Endothelial cell of umbilical vein (primary cell): Measurements from ENCODE around the gene RAB21. TPM values are rescaled to one million over a fixed set of nuclear protein-coding genes. Genes with fewer than 3 reads are reported as not detected.

Experiments used
- BruUV-seq: library from RNA; stranded (reverse); fragments of 400-500 nt; replicated peaks from 2 replicates; lab custom pipeline; 2021; lab: Mats Ljungman, UMichigan
- CTCF ChIA-PET: fragments of 300-600, 350-600 bp; sonication (Branson Sonifier 250); formaldehyde crosslinking; loops from one replicate; lab custom pipeline; 2021; ENCODE audit warnings: antibody characterized with exemption, inconsistent platforms; lab: Charles Lee
- POLR2A ChIA-PET: fragments of 300-600, 350-600 bp; sonication (Branson Sonifier 250); formaldehyde crosslinking; loops from one replicate; lab custom pipeline; 2021; ENCODE audit warnings: antibody characterized with exemption, inconsistent platforms; lab: Charles Lee
- DNase-seq: peaks from one replicate; pipeline ENCODE4 v3.0.0-alpha.2; 2011; ENCODE audit warnings: low read depth, low spot score
- FAIRE-seq: peaks from 2 replicates; lab custom pipeline; 2011; peaks lifted over from hg19 to GRCh38; lab: Jason Lieb, UNC
- H2AFZ ChIP-seq: 2 replicates; pipeline ENCODE4 v1.6.0; 2012; ENCODE audit warnings: low read depth, low read length, control low read depth, inconsistent platforms
- H3K27ac ChIP-seq: 2 replicates; pipeline ENCODE4 v1.5.1; 2011; ENCODE audit warnings: low read depth, mild to moderate bottlenecking, control low read depth, low read length, moderate library complexity; ENCODE audit not compliant: insufficient read depth
- H3K27me3 ChIP-seq, 2 experiments: 2 replicates each; pipeline versions ENCODE4 v1.6.0 to v1.6.1; 2011; ENCODE audit warnings: low read length in 2 of 2, mixed read lengths in 1 of 2; ENCODE audit not compliant: control insufficient read depth in 2 of 2, insufficient read depth in 2 of 2
- H3K36me3 ChIP-seq, 2 experiments: 2 replicates in 1 of 2; 3 replicates in 1 of 2; pipeline ENCODE4 v1.5.1; 2011; ENCODE audit warnings: low read length in 2 of 2, mild to moderate bottlenecking in 1 of 2, moderate library complexity in 1 of 2; ENCODE audit not compliant: control insufficient read depth in 2 of 2, insufficient read depth in 2 of 2; ENCODE audit errors: extremely low read depth in 1 of 2
- H3K4me1 ChIP-seq: 3 replicates; pipeline ENCODE4 v1.5.1; 2011; ENCODE audit warnings: mild to moderate bottlenecking, low read length; ENCODE audit not compliant: control insufficient read depth, insufficient read depth; ENCODE audit errors: extremely low read depth
- H3K4me2 ChIP-seq: 2 replicates; pipeline ENCODE4 v1.6.1; 2011; ENCODE audit warnings: low read length, control low read depth, mixed read lengths; ENCODE audit not compliant: insufficient read depth
- H3K4me3 ChIP-seq, 3 experiments: fragments of 200-600 bp in 1 of 3; sonication (generic), shearing (Covaris generic) in 1 of 3; replicated peaks in 1 of 3; 2 replicates each; pipeline ENCODE4 v1.5.1; 2011 to 2016; ENCODE audit warnings: control low read depth in 3 of 3, low read length in 3 of 3, mild to moderate bottlenecking in 2 of 3, inconsistent platforms in 1 of 3, low read depth in 1 of 3, moderate library complexity in 1 of 3; ENCODE audit not compliant: insufficient read depth in 1 of 3
- H3K79me2 ChIP-seq: 2 replicates; pipeline ENCODE4 v1.6.0; 2012; ENCODE audit warnings: low read length, inconsistent platforms; ENCODE audit not compliant: control insufficient read depth, insufficient read depth
- H3K9ac ChIP-seq: replicated peaks from 2 replicates; pipeline ENCODE3; 2011; ENCODE audit warnings: low read length, control low read depth; ENCODE audit not compliant: insufficient read depth; ENCODE audit errors: extremely low read depth
- H3K9me1 ChIP-seq: replicated peaks from 3 replicates; pipeline ENCODE4 v1.6.0; 2011; ENCODE audit warnings: mild to moderate bottlenecking, low read length; ENCODE audit not compliant: control insufficient read depth, insufficient read depth; ENCODE audit errors: extremely low read depth
- H3K9me3 ChIP-seq: replicated peaks from 2 replicates; pipeline ENCODE4 v1.5.1; 2012; ENCODE audit warnings: low read length, inconsistent platforms; ENCODE audit not compliant: control insufficient read depth, insufficient read depth
- H4K20me1 ChIP-seq: replicated peaks from 2 replicates; pipeline ENCODE3; 2011; ENCODE audit warnings: mild to moderate bottlenecking, low read length; ENCODE audit not compliant: control insufficient read depth, insufficient read depth; ENCODE audit errors: extremely low read depth
- CTCF ChIP-seq, 2 donors: IDR thresholded peaks; 1 replicate in 1 of 2; 2 replicates in 1 of 2; pipeline ENCODE4 v1.5.1; 2011; ENCODE audit warnings: low read length in 2 of 2, mild to moderate bottlenecking in 2 of 2, moderate library complexity in 2 of 2, control low read depth in 1 of 2, inconsistent platforms in 1 of 2, low read depth in 1 of 2; ENCODE audit not compliant: insufficient read depth in 1 of 2; ENCODE audit errors: extremely low read depth in 1 of 2
- EZH2 ChIP-seq: IDR thresholded peaks from 2 replicates; pipeline ENCODE4 v1.6.1; 2012; ENCODE audit warnings: borderline replicate concordance, low read depth, mild to moderate bottlenecking, moderate library complexity, low read length, inconsistent platforms; ENCODE audit not compliant: severe bottlenecking
- FOS ChIP-seq: IDR thresholded peaks from 2 replicates; pipeline ENCODE4 v1.6.1; 2011; ENCODE audit warnings: mild to moderate bottlenecking, low read length, moderate library complexity, borderline replicate concordance; ENCODE audit not compliant: insufficient read depth
- GATA2 ChIP-seq: IDR thresholded peaks from 2 replicates; pipeline ENCODE4 v1.7.0; 2011; ENCODE audit warnings: low read depth, mild to moderate bottlenecking, moderate library complexity, mixed read lengths, low read length; ENCODE audit not compliant: insufficient read length, insufficient read depth
- JUN ChIP-seq: IDR thresholded peaks from 2 replicates; pipeline ENCODE4 v1.6.1; 2011; ENCODE audit warnings: borderline replicate concordance, low read depth; ENCODE audit not compliant: insufficient read length, insufficient read depth
- MAX ChIP-seq: IDR thresholded peaks from 2 replicates; pipeline ENCODE4 v1.6.1; 2011; ENCODE audit not compliant: insufficient read depth, insufficient read length
- MYC ChIP-seq: IDR thresholded peaks from one replicate; pipeline ENCODE4 v1.6.1; 2011; ENCODE audit warnings: mild to moderate bottlenecking, low read depth, low read length
- POLR2A ChIP-seq: IDR thresholded peaks from 2 replicates; pipeline ENCODE4 v1.6.1; 2012; ENCODE audit warnings: low read depth, mild to moderate bottlenecking, control low read depth, low read length
- POLR2AphosphoS5 ChIP-seq: IDR thresholded peaks from 2 replicates; pipeline ENCODE4 v1.6.1; 2012; ENCODE audit warnings: low read depth, mild to moderate bottlenecking, control low read depth, low read length, moderate library complexity; ENCODE audit not compliant: insufficient read depth
- dilution Hi-C: fragments of 300-500 bp; cut with MboI; formaldehyde crosslinking; loops from one replicate; pipeline ENCODE4 v1.15.0; 2019; ENCODE audit warnings: low sequenced_read_pairs; ENCODE audit not compliant: extremely low pct_ligation_motif_present
- intact Hi-C: fragments of 100-400 bp; cut with micrococcal nuclease; formaldehyde crosslinking; loops from one replicate; pipeline ENCODE4 v1.10.0; 2022
- polyA plus RNA-seq, 4 experiments: library from polyadenylated mRNA; depleted of rRNA in 3 of 4; stranded (reverse) in 3 of 4; unstranded in 1 of 4; fragments of >200 nt; gene quantifications; 2 replicates each; pipeline versions ENCODE4 v1.2.1 to v1.2.3, GENCODE V29; 2011 to 2012; ENCODE audit warnings: missing spikeins in 1 of 4
- total RNA-seq: library from RNA; stranded (reverse); gene quantifications from 2 replicates; pipeline ENCODE4 v1.2.3, GENCODE V29; 2021

Gene RAB21
- total and polyA plus RNA-seq, 2 donors (not counting 3 experiments of a cell fraction or from before 2014, with no cell fraction given) = 1.8 to 49.6 TPM

GRCh38 chr12:71730936-71731335 lies 23.7 kb upstream of the RAB21 start:
- H3K9ac ChIP-seq = no peak overlapping the region
- no peak overlapping the region for H3K4me3 ChIP-seq
- ChIA-PET POLR2A (no interaction called here), CTCF (interaction anchor here (1.5 to 1.6 kb wide), 3 partner anchors 16 to 338 kb away, joined by 3 to 5 read pairs (median 5); no protein-coding TSS in a partner anchor)
- no peaks in the 10 kb centered on the region for H4K20me1 ChIP-seq
- no peak overlapping the region for H3K4me2 ChIP-seq
- dilution Hi-C loops = no loop called here
- no peaks in the 10 kb centered on the region for H3K27me3 ChIP-seq
- intact Hi-C loops = no loop called here
- no peak overlapping the region for H2AFZ ChIP-seq
- H3K79me2 ChIP-seq = no peaks in the 10 kb centered on the region
- DNase-seq (no peak), FAIRE-seq (no peak)
- no peaks in the 10 kb centered on the region for H3K9me3 ChIP-seq
- TF ChIP-seq JUN = no peak
- BruUV-seq = no TSS peak
- no peaks in the 10 kb centered on the region for H3K9me1 ChIP-seq
- no peaks in the 10 kb centered on the region for H3K4me1 ChIP-seq
- H3K36me3 ChIP-seq = no peaks in the 10 kb centered on the region
- H3K27ac ChIP-seq = no peak overlapping the region

GRCh38 chr12:71731439-71732356 lies 23.0 kb upstream of the RAB21 start:
- Histone ChIP-seq H3K27ac (no peak overlapping the region), H3K9me3 (no peaks in the 10 kb centered on the region), H2AFZ (peak overlapping the region; percentile 17), H3K4me3 (no peak overlapping the region), H3K4me1 (no peaks in the 10 kb centered on the region), H3K79me2 (no peaks in the 10 kb centered on the region), H3K27me3 (no peaks in the 10 kb centered on the region), H4K20me1 (no peaks in the 10 kb centered on the region), H3K36me3 (no peaks in the 10 kb centered on the region), H3K9ac (no peak overlapping the region), H3K4me2 (no peak overlapping the region), H3K9me1 (no peaks in the 10 kb centered on the region)
- no peak for DNase-seq
- CTCF ChIA-PET = interaction anchor here (1.2 to 1.6 kb wide), 3 partner anchors 15 to 339 kb away, joined by 3 to 5 read pairs (median 3); no protein-coding TSS in a partner anchor
- intact Hi-C loops = no loop called here
- TF ChIP-seq POLR2A (no peak), POLR2AphosphoS5 (no peak), MYC (no peak), GATA2 (no peak), CTCF (IDR thresholded peaks at IDR 0.05; ENCODE audit: extremely low read depth in 1 of 2, insufficient read depth in 1 of 2, low read depth in 1 of 2, low read length in 2 of 2) (no peak), MAX (no peak), FOS (no peak), JUN (no peak), EZH2 (no peak)
- dilution Hi-C loops = no loop called here
- no peak for FAIRE-seq
- POLR2A ChIA-PET = no interaction called here
- BruUV-seq = no TSS peak
